NB4 (cell line): ENCODE data around the gene FBXW11.

Experiments used
- POLR2A ChIP-seq: IDR thresholded peaks from 2 replicates; pipeline ENCODE4 v1.6.1; 2011; ENCODE audit warnings: mild to moderate bottlenecking; ENCODE audit not compliant: insufficient read length; ENCODE audit errors: extremely low read depth
- TF ChIP-seq, protein P1 (sequence below): IDR thresholded peaks from one replicate; pipeline ENCODE4 v1.5.1; 2012; ENCODE audit warnings: low read depth, low read length

DNA sequence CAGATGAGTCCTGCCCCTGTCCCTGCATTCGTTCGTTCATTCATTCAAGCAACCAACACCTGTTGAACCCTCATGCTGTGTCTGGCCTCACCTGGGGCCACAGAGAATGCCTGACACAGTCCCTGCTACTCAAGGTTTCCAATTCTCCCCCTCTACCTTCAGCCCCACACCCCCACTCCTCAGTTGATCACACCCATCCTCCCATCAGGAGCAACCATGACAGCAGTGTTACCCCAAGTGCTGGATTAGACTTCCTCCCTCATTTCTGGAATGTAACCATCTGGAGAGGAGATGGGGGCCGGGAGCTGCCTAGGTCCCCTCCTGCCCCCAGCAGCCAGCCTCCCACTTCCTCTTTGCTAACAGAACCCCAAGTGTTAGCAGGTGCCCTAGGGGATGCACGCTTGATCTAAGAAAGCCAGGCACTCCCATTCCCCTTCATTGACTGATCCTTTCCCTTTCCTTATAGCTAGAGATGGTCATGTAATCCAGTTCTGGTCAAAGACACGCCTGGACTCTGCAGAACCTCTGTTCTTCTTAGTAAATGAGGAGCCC is 163.6 kb downstream of the FBXW11 start:
- TF ChIP-seq, protein P1, sequence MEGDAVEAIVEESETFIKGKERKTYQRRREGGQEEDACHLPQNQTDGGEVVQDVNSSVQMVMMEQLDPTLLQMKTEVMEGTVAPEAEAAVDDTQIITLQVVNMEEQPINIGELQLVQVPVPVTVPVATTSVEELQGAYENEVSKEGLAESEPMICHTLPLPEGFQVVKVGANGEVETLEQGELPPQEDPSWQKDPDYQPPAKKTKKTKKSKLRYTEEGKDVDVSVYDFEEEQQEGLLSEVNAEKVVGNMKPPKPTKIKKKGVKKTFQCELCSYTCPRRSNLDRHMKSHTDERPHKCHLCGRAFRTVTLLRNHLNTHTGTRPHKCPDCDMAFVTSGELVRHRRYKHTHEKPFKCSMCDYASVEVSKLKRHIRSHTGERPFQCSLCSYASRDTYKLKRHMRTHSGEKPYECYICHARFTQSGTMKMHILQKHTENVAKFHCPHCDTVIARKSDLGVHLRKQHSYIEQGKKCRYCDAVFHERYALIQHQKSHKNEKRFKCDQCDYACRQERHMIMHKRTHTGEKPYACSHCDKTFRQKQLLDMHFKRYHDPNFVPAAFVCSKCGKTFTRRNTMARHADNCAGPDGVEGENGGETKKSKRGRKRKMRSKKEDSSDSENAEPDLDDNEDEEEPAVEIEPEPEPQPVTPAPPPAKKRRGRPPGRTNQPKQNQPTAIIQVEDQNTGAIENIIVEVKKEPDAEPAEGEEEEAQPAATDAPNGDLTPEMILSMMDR = no peak
- TF ChIP-seq POLR2A = no peak
